HCT116 (cell line): ENCODE measurements around the gene DNAH9. TPM values are rescaled to one million over a fixed set of nuclear protein-coding genes. Genes with fewer than 3 reads are reported as not detected.

Experiments
- ATAC-seq: fragments of 200-7000 bp; cut with Tn5 transposase; 2 replicates; pipeline ENCODE4 v1.9.1; 2020; ENCODE audit warnings: mild to moderate bottlenecking, moderate library complexity
- BruUV-seq: library from RNA; stranded (reverse); fragments of 400-500 nt; replicated peaks from 2 replicates; lab custom pipeline; 2021; lab: Mats Ljungman, UMichigan
- CTCF ChIA-PET: fragments of 300-600 bp; sonication (Branson Sonifier 250); formaldehyde crosslinking; loops from one replicate; lab custom pipeline; 2021; ENCODE audit warnings: antibody characterized with exemption; lab: Charles Lee
- POLR2A ChIA-PET: fragments of 300-600, 350-600 bp; sonication (Branson Sonifier 250); formaldehyde crosslinking; loops from one replicate; lab custom pipeline; 2021; ENCODE audit warnings: antibody characterized with exemption; lab: Charles Lee
- RAD21 ChIA-PET, 2 experiments: fragments of 300-600 bp; sonication (Branson Sonifier 250); formaldehyde crosslinking; loops; one replicate each; lab custom pipeline; 2023; ENCODE audit warnings: low total read pairs in 2 of 2; ENCODE audit not compliant: uncharacterized antibody in 2 of 2, unreplicated experiment in 2 of 2, low non-redundant PET in 1 of 2; lab: Charles Lee
- DNase-seq: peaks from one replicate; pipeline ENCODE4 v3.0.0-alpha.2; 2010; ENCODE audit warnings: low read depth, low spot score
- H2AFZ ChIP-seq: fragments of 200-600 bp; shearing (Covaris generic), sonication (generic); 2 replicates; pipeline ENCODE4 v1.6.1; 2017; ENCODE audit warnings: low read depth, mixed run types, mixed read lengths, antibody characterized with exemption, low read length; ENCODE audit not compliant: poor library complexity, severe bottlenecking
- H3K27ac ChIP-seq: 2 replicates; pipeline ENCODE4 v1.5.1; 2012; ENCODE audit warnings: low read depth, low read length
- H3K27me3 ChIP-seq: fragments of 200-600 bp; sonication (generic); 2 replicates; pipeline ENCODE4 v1.6.1; 2016; ENCODE audit warnings: mixed run types, low read length, mixed read lengths; ENCODE audit not compliant: insufficient read depth
- H3K36me3 ChIP-seq, 2 experiments: fragments of 200-500 bp in 1 of 2; fragments of 200-600 bp in 1 of 2; sonication (Bioruptor generic) in 1 of 2; sonication (generic) in 1 of 2; 2 replicates each; pipeline versions ENCODE4 v1.5.1 to v1.6.1; 2014 to 2016; ENCODE audit warnings: low read length in 2 of 2, inconsistent platforms in 1 of 2, mixed read lengths in 1 of 2, mixed run types in 1 of 2; ENCODE audit not compliant: insufficient read depth in 2 of 2, control insufficient read depth in 1 of 2
- H3K4me1 ChIP-seq, 2 experiments: fragments of 200-600 bp in 1 of 2; sonication (generic) in 1 of 2; 2 replicates each; pipeline versions ENCODE4 v1.5.1 to v1.6.1; 2012 to 2017; ENCODE audit warnings: low read length in 2 of 2, inconsistent platforms in 1 of 2, mild to moderate bottlenecking in 1 of 2, mixed read lengths in 1 of 2, mixed run types in 1 of 2, moderate library complexity in 1 of 2; ENCODE audit not compliant: insufficient read depth in 2 of 2, control insufficient read depth in 1 of 2
- H3K4me2 ChIP-seq: fragments of 200-600 bp; sonication (generic); 2 replicates; pipeline ENCODE4 v1.6.1; 2017; ENCODE audit warnings: mixed run types, low read length, mixed read lengths
- H3K4me3 ChIP-seq, 2 experiments: fragments of 200-600 bp in 1 of 2; sonication (generic) in 1 of 2; replicated peaks in 1 of 2; 2 replicates each; pipeline ENCODE4 v1.5.1; 2011 to 2016; ENCODE audit warnings: low read length in 2 of 2, control low read depth in 1 of 2, low read depth in 1 of 2, mild to moderate bottlenecking in 1 of 2, mixed read lengths in 1 of 2, mixed run types in 1 of 2
- H3K79me2 ChIP-seq: fragments of 200-600 bp; sonication (generic); 2 replicates; pipeline ENCODE4 v1.6.1; 2017; ENCODE audit warnings: mild to moderate bottlenecking, mixed run types, low read length, moderate library complexity, mixed read lengths; ENCODE audit not compliant: insufficient read depth
- H3K9ac ChIP-seq: fragments of 200-600 bp; sonication (generic); 2 replicates; pipeline ENCODE4 v1.6.1; 2016; ENCODE audit warnings: low read length, mixed read lengths
- H3K9me2 ChIP-seq: fragments of 200-600 bp; sonication (generic), shearing (Covaris generic); 2 replicates; pipeline ENCODE4 v1.6.1; 2017; ENCODE audit warnings: mixed run types, mild to moderate bottlenecking, moderate library complexity; ENCODE audit not compliant: insufficient read depth
- H3K9me3 ChIP-seq, 2 experiments: fragments of 200-500 bp in 1 of 2; fragments of 200-600 bp in 1 of 2; sonication (Bioruptor generic) in 1 of 2; sonication (generic) in 1 of 2; 2 replicates each; pipeline ENCODE4 v1.6.1; 2014 to 2017; ENCODE audit warnings: low read length in 2 of 2, mixed read lengths in 2 of 2, inconsistent platforms in 1 of 2, low read depth in 1 of 2, mild to moderate bottlenecking in 1 of 2, mixed run types in 1 of 2, moderate library complexity in 1 of 2; ENCODE audit not compliant: control insufficient read depth in 1 of 2, insufficient read depth in 1 of 2
- H4K20me1 ChIP-seq: fragments of 200-600 bp; sonication (generic), shearing (Covaris generic); 2 replicates; pipeline ENCODE4 v1.6.1; 2017; ENCODE audit warnings: mixed run types, mild to moderate bottlenecking, moderate library complexity; ENCODE audit not compliant: insufficient read depth
- CBX3 ChIP-seq: IDR thresholded peaks from 2 replicates; pipeline ENCODE4 v1.6.1; 2012; ENCODE audit warnings: low read depth
- CTCF ChIP-seq, 3 experiments: fragments of 200-600 bp in 1 of 3; sonication (generic) in 1 of 3; IDR thresholded peaks in 2 of 3; conservative IDR thresholded peaks in 1 of 3; 2 replicates each; pipeline ENCODE4 v1.5.1; 2012 to 2017; ENCODE audit warnings: low read depth in 2 of 3, low read length in 2 of 3, antibody characterized with exemption in 1 of 3, borderline replicate concordance in 1 of 3, control low read depth in 1 of 3, mild to moderate bottlenecking in 1 of 3, mixed read lengths in 1 of 3, mixed run types in 1 of 3, moderate library complexity in 1 of 3; ENCODE audit not compliant: insufficient read depth in 1 of 3
- ELF1 ChIP-seq: IDR thresholded peaks from 2 replicates; pipeline ENCODE4 v1.6.1; 2012; ENCODE audit warnings: low read depth, borderline replicate concordance
- FOSL1 ChIP-seq: IDR thresholded peaks from 2 replicates; pipeline ENCODE4 v1.6.1; 2012; ENCODE audit warnings: low read depth
- MAX ChIP-seq: IDR thresholded peaks from 2 replicates; pipeline ENCODE4 v1.6.1; 2012
- POLR2A ChIP-seq: IDR thresholded peaks from 2 replicates; pipeline ENCODE4 v1.7.0; 2011; ENCODE audit warnings: borderline replicate concordance; ENCODE audit not compliant: insufficient read depth, insufficient read length; ENCODE audit errors: extremely low read depth
- SRF ChIP-seq: IDR thresholded peaks from 2 replicates; pipeline ENCODE4 v1.6.1; 2012; ENCODE audit warnings: low read depth
- TCF7L2 ChIP-seq: IDR thresholded peaks from 2 replicates; pipeline ENCODE4 v1.7.0; 2011; ENCODE audit warnings: borderline replicate concordance, inconsistent platforms; ENCODE audit not compliant: insufficient read depth, insufficient read length; ENCODE audit errors: extremely low read depth
- YY1 ChIP-seq: IDR thresholded peaks from 2 replicates; pipeline ENCODE4 v1.6.1; 2011; ENCODE audit warnings: low read length, low read depth, moderate library complexity, mild to moderate bottlenecking; ENCODE audit not compliant: insufficient replicate concordance; ENCODE audit errors: extremely low read depth
- intact Hi-C: fragments of 100-400 bp; cut with micrococcal nuclease; formaldehyde crosslinking; loops from 2 replicates; pipeline ENCODE4 v1.10.0; 2022
- total RNA-seq: library from RNA; stranded (reverse); gene quantifications from one replicate; pipeline ENCODE4 v1.2.1, GENCODE V29; 2021; ENCODE audit not compliant: unreplicated experiment
- TF ChIP-seq, protein P1 (sequence below): IDR thresholded peaks from 2 replicates; pipeline ENCODE4 v1.6.1; 2012

DNAH9 gene
- total RNA-seq, 1 experiment from 2014 or later = not detected

DNA sequence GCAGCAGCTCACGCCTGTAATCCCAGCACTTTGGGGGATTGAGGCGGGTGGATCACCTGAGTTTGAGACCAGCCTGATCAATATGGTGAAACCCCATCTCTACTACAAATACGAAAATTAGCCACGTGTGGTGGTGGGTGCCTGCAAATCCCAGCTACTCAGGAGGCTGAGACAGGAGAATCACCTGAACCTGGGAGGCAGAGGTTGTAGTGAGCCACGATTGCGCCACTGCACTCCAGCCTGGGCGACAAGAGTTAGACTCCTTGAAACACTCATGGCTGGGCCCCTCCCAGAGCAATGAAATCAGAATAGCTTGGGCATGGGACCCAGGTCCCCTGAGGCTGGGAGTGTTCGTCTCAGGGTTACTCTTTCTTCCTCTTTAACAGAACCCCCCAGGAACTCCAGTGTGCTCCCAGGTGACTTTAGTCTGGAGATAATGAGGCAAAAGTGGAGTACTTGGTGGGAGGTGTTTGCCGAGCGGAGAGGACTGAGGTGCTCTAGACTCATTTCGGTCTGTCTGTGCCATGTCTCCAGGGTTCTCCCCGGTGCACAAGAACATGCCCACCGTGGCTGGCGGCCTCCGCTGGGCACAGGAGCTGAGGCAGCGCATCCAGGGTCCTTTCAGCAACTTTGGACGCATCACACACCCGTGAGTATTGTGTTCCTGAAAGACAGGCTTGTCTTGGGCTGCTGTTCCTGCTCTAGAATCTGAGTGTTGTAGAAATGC lies 41.6 kb downstream of the DNAH9 start:
- no peaks in the 10 kb centered on the region for H4K20me1 ChIP-seq
- no peak for ATAC-seq
- CTCF ChIA-PET = no interaction called here
- DNase-seq = no peak
- TF ChIP-seq YY1 (no peak), MAX (no peak), FOSL1 (no peak), SRF (no peak), TCF7L2 (no peak), CBX3 (no peak), CTCF (IDR thresholded peaks at IDR 0.05 in 2 of 3, conservative IDR thresholded peaks at IDR 0.05 in 1 of 3; ENCODE audit: borderline replicate concordance in 1 of 3, insufficient read depth in 1 of 3, low read depth in 2 of 3, low read length in 2 of 3) (no peak), POLR2A (no peak), ELF1 (no peak)
- TF ChIP-seq, protein P1, sequence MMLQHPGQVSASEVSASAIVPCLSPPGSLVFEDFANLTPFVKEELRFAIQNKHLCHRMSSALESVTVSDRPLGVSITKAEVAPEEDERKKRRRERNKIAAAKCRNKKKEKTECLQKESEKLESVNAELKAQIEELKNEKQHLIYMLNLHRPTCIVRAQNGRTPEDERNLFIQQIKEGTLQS = no peak
- TF ChIP-seq, all 23 proteins: peak for 0
- no peak overlapping the region for H3K9ac ChIP-seq
- H3K4me3 ChIP-seq = no peak overlapping the region
- no peaks in the 10 kb centered on the region for H3K36me3 ChIP-seq
- intact Hi-C loops = loop anchor here (5.0 to 10.0 kb wide), 3 partner anchors 242 to 903 kb away; no protein-coding TSS in a partner anchor
- RAD21 ChIA-PET = no interaction called here
- no peaks in the 10 kb centered on the region for H3K79me2 ChIP-seq
- H3K27me3 ChIP-seq = no peaks in the 10 kb centered on the region
- H3K9me3 ChIP-seq = no peaks in the 10 kb centered on the region
- no peak overlapping the region for H3K4me2 ChIP-seq
- no peak overlapping the region for H3K27ac ChIP-seq
- no peaks in the 10 kb centered on the region for H3K9me2 ChIP-seq
- POLR2A ChIA-PET = no interaction called here
- no peak overlapping the region for H2AFZ ChIP-seq
- BruUV-seq = no TSS peak
- no peaks in the 10 kb centered on the region for H3K4me1 ChIP-seq
